Measurements from ENCODE around the gene CRY2. TPM values are rescaled to one million over a fixed set of nuclear protein-coding genes. Genes with fewer than 3 reads are reported as not detected.

Gene CRY2
- total and polyA plus RNA-seq, 2 of the 13 experiments (the other 11 are each of a cell fraction or from before 2014, with no cell fraction given) = 10.1 to 12.2 TPM

GRCh38 chr11:45804761-45805304, 42.4 kb upstream of the CRY2 start, which contains the start of gene SLC35C1 (continued):
- 0 out of 2 replicates have a peak, but pooled peaks have one; percentile 37 for TF ChIP-seq ZNF501 (CRISPR knock-in tag; IDR thresholded peaks at IDR 0.05)
- peak; percentile 77 for TF ChIP-seq HOXD1 (CRISPR knock-in tag; IDR thresholded peaks at IDR 0.05)
- no peak for TF ChIP-seq PREB (CRISPR knock-in tag; IDR thresholded peaks at IDR 0.05)
- TF ChIP-seq ZNF512 (CRISPR knock-in tag; IDR thresholded peaks at IDR 0.05) = no peak
- no peak for TF ChIP-seq RXRA (CRISPR knock-in tag; IDR thresholded peaks at IDR 0.05)
- TF ChIP-seq ARID3A (IDR thresholded peaks at IDR 0.05; ENCODE audit: low read depth, low read length) = no peak
- TF ChIP-seq TAF1 (CRISPR knock-in tag; IDR thresholded peaks at IDR 0.05) = peak; percentile 66
- TF ChIP-seq SIX4 (CRISPR knock-in tag; IDR thresholded peaks at IDR 0.05) = no peak; the same call in 1 of the 2 replicates
- TF ChIP-seq DDIT3 (CRISPR knock-in tag; IDR thresholded peaks at IDR 0.05) = no peak
- no peak for TF ChIP-seq CEBPZ (IDR thresholded peaks at IDR 0.05; ENCODE audit: low read length)
- TF ChIP-seq NCOA1 (CRISPR knock-in tag; IDR thresholded peaks at IDR 0.05) = no peak
- TF ChIP-seq ZNF629 (CRISPR knock-in tag; conservative IDR thresholded peaks at IDR 0.05) = no peak
- no peak for TF ChIP-seq ZMAT5 (CRISPR knock-in tag; IDR thresholded peaks at IDR 0.05; ENCODE audit: borderline replicate concordance, low read depth)
- no peak for TF ChIP-seq PBX2 (CRISPR knock-in tag; IDR thresholded peaks at IDR 0.05)
- 0 out of 2 replicates have a peak, but pooled peaks have one; percentile 42 for TF ChIP-seq KDM3A (CRISPR knock-in tag; IDR thresholded peaks at IDR 0.05; ENCODE audit: low read depth)
- TF ChIP-seq ZNF547 (CRISPR knock-in tag; IDR thresholded peaks at IDR 0.05) = no peak
- no peak for TF ChIP-seq HIC2 (CRISPR knock-in tag; IDR thresholded peaks at IDR 0.05; ENCODE audit: low read depth)
- peak; percentile 84 for TF ChIP-seq HDAC1 (CRISPR knock-in tag; IDR thresholded peaks at IDR 0.05)

All from HepG2 (cell line).